ENCODE results near the gene IARS2.

- TF ChIP-seq EZH2 (IDR thresholded peaks at IDR 0.05; ENCODE audit: borderline replicate concordance, insufficient read depth, low read length, poor library complexity, severe bottlenecking): no peak
- no peak for TF ChIP-seq CTCF (IDR thresholded peaks at IDR 0.05; ENCODE audit: poor library complexity, severe bottlenecking)
- peak; percentile 27 for TF ChIP-seq EP300 (conservative IDR thresholded peaks at IDR 0.05; ENCODE audit: poor library complexity, severe bottlenecking)
- no peak for TF ChIP-seq REST (IDR thresholded peaks at IDR 0.05; ENCODE audit: borderline replicate concordance)
Observed at GRCh38 chr1:220089650-220090556, 4.0 kb upstream of the IARS2 start, which contains the start of gene BPNT1.
